ENCODE data around the gene THAP8.
A peak's percentile ranks its signal among the peaks of the same experiment; 100 is the strongest.
"Not testable (repeated sequence)": the region's sequence is repeated elsewhere in the genome, so short reads cannot be mapped to it uniquely, and the experiment has no call there.

The THAP8 gene

GRCh38 chr19:36068810-36069499, 14.9 kb upstream of the THAP8 start:
- DNase-seq (ENCODE audit: low spot score), result not testable (repeated sequence)

- no peak for DNase-seq (ENCODE audit: low spot score)
These were observed 13.6 kb upstream of the THAP8 start for GRCh38 chr19:36067681-36068080.

- DNase-seq (ENCODE audit: low spot score), result no peak
These were observed 10.7 kb upstream of the THAP8 start for GRCh38 chr19:36064826-36065225.

GRCh38 chr19:36061367-36061766, 7.3 kb upstream of the THAP8 start:
- DNase-seq (ENCODE audit: low spot score), result no peak

GRCh38 chr19:36060430-36060829, 6.3 kb upstream of the THAP8 start:
- no peak for DNase-seq (ENCODE audit: low spot score)

GRCh38 chr19:36059180-36059910, 5.3 kb upstream of the THAP8 start:
- no peak for DNase-seq (ENCODE audit: low spot score)

- DNase-seq (ENCODE audit: low spot score), result no peak
These were observed 4.5 kb upstream of the THAP8 start for GRCh38 chr19:36058481-36059179.

GRCh38 chr19:36054733-36055686, 925 bp upstream of the THAP8 start, which contains the start of gene WDR62:
Gene WDR62, plus strand, starts transcription at chr19:36054897. Its CDS starts 75 bp downstream, at chr19:36054972.
- DNase-seq (ENCODE audit: low spot score), result peak; percentile 90

- no peak for DNase-seq (ENCODE audit: low spot score)
These were observed 2.4 kb downstream of the THAP8 start for GRCh38 chr19:36051637-36052036.

- no peak for DNase-seq (ENCODE audit: low spot score)
These were observed 2.8 kb downstream of the THAP8 start for GRCh38 chr19:36051236-36051635.

GRCh38 chr19:36049080-36049698, 4.9 kb downstream of the THAP8 start:
- no peak for DNase-seq (ENCODE audit: low spot score)

- no peak for DNase-seq (ENCODE audit: low spot score)
These were observed 6.2 kb downstream of the THAP8 start for GRCh38 chr19:36047835-36048234.

- no peak for DNase-seq (ENCODE audit: low spot score)
These were observed 7.5 kb downstream of the THAP8 start for GRCh38 chr19:36046443-36047050.

GRCh38 chr19:36043952-36044351, 10.1 kb downstream of the THAP8 start:
- DNase-seq (ENCODE audit: low spot score), result no peak

GRCh38 chr19:36041831-36042230, 12.3 kb downstream of the THAP8 start:
- DNase-seq (ENCODE audit: low spot score), result no peak

GRCh38 chr19:36041092-36041491, 13.0 kb downstream of the THAP8 start:
- DNase-seq (ENCODE audit: low spot score), result not testable (repeated sequence)

- no peak for DNase-seq (ENCODE audit: low spot score)
These were observed 13.6 kb downstream of the THAP8 start for GRCh38 chr19:36040495-36040894.

GRCh38 chr19:36032251-36033104, 21.6 kb downstream of the THAP8 start, which contains the start of gene CLIP3:
Gene CLIP3, minus strand, starts transcription at chr19:36032873. Its CDS starts 516 bp downstream, at chr19:36032357.
- peak; percentile 18 for DNase-seq (ENCODE audit: low spot score)

- no peak for DNase-seq (ENCODE audit: low spot score)
These were observed 22.8 kb downstream of the THAP8 start for GRCh38 chr19:36031308-36031707.
